GM21528 (cell line): ENCODE data around the gene EYS.

Source experiments
- ATAC-seq: cut with Tn5 transposase; IDR thresholded peaks from one replicate; pipeline ENCODE4 v1.9.1; 2021; ENCODE audit warnings: mild to moderate bottlenecking, moderate library complexity; ENCODE audit not compliant: unreplicated experiment, low FRiP score

EYS gene

GRCh38 chr6:65253041-65253440 lies 454.0 kb downstream of the EYS start:
- ATAC-seq = no peak

GRCh38 chr6:65248101-65248610 lies 458.9 kb downstream of the EYS start:
- no peak for ATAC-seq

- ATAC-seq = no peak
Measured at GRCh38 chr6:65231616-65232015, 475.4 kb downstream of the EYS start.

DNA sequence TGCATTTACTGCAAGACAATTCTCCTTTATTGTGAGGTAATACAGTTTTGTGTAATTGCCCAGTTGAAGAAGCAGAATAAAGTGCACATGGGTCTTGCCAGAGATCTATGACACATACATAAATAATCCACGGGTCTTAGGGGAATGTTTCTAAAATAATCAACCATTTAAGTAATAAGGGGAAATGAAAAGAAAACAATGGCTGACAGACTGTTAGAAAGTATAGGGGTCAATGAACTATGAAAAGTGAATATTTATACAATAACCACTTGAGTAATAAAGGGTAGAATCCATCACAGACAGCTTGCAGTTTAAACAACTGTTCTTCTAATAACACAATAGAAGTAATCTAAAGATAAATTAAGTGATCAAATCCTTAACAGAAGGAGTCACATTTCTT lies 477.2 kb downstream of the EYS start:
- ATAC-seq = no peak

- ATAC-seq = no peak
Measured at GRCh38 chr6:65221153-65221552, 485.9 kb downstream of the EYS start.

DNA sequence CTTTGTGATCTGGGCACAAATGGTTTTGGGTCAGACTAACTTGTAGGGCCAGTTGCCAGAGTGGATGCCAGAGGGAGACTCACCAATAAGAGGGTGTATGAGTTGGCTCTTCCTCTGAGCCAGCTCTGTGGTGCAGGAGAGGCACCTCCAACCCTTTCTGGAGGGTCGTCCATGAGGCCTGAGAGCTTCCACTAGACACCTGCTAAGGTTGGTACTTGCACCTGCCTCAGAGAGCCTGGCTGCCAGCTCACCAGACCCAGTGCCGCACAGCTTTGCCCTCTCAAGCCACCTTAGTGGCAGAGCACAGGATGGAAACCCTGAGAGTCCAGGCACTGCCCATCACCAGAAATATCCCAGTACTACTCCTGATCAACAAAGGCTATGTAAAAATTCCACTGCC lies 504.3 kb downstream of the EYS start:
- no peak for ATAC-seq

DNA sequence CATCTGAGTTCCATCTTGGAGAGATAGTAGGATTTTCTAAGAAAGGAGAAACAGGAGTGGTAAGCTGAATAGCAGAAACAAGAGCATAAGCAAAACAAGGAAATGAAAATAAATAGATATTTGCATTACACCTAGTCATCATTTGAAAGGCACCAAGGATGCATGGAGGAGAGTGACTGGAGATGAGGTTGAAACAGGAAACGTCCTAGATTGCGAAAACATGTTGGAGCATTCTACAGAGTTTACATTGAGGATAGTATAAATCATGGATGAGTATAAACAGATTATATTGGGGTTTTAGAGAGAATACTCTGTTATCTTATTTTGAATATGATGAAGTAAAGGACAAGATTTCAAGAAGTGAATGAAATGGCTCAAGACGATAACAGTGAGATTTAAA lies 507.3 kb downstream of the EYS start:
- ATAC-seq = no peak

DNA sequence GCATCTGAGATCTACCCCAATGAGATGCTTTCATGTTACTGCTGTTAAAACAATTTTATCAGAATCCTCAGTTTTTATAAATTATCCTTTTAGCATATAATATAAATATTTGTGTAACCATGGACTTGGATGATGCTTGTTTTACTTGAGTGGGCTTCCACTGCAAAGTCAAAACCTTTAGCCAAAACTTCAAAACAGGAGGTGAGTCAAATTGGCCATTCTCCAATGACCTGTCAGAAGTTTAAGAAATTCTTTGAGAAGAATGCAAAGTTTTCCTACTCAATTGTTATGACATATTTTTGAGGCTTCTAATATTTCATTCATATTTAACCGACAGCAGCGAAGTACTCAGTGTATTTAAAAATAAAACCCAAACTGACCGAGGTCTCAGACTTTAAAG lies 507.9 kb downstream of the EYS start:
- ATAC-seq = no peak

GRCh38 chr6:65191471-65191870 lies 515.6 kb downstream of the EYS start:
- no peak for ATAC-seq

DNA sequence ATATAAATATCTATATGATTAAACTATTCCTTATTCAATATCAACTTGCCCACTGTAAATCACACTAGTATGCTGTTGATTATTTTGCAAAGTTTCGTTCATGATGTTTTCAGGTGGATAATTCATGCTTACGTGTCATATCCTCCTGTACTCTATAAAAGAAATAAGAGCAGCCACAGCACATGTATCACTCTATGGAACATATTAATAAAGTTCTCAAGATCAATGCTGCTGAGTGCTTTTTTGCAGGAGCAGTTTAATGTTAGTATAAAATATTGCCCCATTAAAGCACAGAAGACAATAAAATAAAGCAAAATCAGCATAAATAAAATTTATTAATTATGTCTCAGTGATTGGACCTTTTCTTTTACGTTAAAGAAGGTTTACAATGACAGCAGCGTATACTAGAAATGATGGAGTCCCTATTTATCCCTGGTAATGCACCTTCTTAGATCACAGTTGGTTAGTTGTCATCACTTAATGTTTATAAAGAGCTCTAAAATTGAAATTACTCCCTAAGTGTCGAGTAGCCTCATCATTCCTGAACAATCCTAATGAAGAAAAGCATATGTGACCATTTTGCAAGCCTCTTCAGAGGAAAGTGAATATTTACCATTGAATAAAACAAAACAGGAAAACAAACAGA lies 517.7 kb downstream of the EYS start:
- ATAC-seq = no peak

DNA sequence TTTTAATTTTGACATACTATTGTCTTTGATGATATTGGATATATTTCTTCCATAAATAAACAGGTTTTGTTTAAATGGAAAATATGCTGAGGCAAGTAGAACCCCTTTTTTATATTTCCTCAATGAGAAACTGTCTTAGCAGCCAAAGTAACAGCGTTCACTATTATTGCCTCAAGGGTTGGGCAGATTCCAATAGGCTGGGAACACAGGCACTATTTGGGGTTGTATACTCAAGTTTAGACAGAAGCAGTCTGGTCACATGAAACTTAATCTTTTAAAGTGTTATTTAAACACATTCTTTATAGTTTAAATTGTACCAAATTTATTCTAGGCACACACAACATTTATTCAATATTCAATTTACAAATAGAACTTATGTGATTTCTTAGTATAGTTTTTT lies 520.2 kb downstream of the EYS start:
- ATAC-seq = no peak

GRCh38 chr6:65182681-65183080 lies 524.3 kb downstream of the EYS start:
- ATAC-seq = no peak

GRCh38 chr6:65170273-65170672 lies 536.8 kb downstream of the EYS start:
- no peak for ATAC-seq

- no peak for ATAC-seq
Measured at GRCh38 chr6:65161661-65162060, 545.4 kb downstream of the EYS start.

DNA sequence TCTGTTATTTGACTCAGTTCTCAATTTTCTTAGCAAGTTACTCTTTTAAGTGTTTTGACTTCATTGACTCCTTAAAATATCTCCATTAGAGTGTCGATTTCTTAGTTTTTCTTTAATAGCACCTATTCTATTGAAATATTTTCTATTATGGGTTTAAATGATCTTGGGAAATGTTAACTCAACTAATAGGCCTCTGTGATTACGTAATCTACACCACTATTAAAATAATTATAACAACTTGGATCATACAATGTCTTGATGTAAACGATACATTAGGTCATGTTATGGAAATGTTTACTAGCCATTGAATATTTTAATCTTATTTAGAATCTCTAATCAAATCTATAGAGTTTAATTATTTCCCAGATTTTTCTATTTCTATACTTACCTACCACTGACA lies 550.0 kb downstream of the EYS start:
- ATAC-seq = no peak

DNA sequence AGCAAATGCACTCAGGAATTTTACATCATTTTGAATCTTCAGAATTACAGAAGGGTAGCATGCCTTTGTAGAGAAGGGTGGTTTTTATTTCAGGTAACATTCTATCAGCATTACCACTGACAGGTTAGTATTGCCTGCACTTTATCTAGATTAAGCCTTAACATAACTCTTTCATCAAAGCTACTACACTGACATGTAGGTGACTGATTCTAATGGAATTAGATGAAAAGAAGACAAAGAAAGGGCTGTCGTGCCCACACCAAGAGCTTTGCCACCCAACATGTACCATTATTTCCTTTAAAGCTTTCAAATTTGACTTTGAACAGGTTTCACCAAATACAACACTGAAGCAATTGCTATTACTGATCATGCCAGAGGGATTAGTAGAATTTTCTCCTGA lies 551.9 kb downstream of the EYS start:
- no peak for ATAC-seq

GRCh38 chr6:65149841-65150240 lies 557.2 kb downstream of the EYS start:
- no peak for ATAC-seq

- ATAC-seq = no peak
Measured at GRCh38 chr6:65148839-65149238, 558.2 kb downstream of the EYS start.

DNA sequence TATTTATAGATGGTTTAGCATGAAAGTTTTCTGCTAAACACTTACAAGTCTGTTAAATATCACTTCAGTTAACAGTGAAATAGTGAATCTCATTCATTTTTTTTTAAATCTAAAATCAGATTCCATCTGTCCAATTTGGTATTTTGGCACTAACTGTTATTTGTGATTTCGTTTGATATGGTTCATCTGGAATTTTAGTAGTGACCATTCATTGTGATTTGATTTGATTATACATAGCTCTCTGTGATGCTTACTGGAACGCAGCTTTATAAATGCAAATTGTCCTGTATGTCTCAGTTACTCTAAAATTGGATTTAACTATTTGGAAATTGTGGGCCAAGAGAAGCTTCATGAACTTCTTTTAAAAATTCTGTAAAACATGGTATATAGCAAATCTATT lies 571.5 kb downstream of the EYS start:
- no peak for ATAC-seq

- ATAC-seq = no peak
Measured at GRCh38 chr6:65126667-65127066, 580.4 kb downstream of the EYS start.

- ATAC-seq = no peak
Measured at GRCh38 chr6:65123521-65123920, 583.5 kb downstream of the EYS start.

- ATAC-seq = no peak
Measured at GRCh38 chr6:65117817-65118409, 589.1 kb downstream of the EYS start.
